Endothelial cell of umbilical vein (primary cell): Measurements from ENCODE around the gene PPIL1.

ENCODE experiments used
- CTCF ChIP-seq, 2 donors: IDR thresholded peaks; 1 replicate in 1 of 2; 2 replicates in 1 of 2; pipeline ENCODE4 v1.5.1; 2011; ENCODE audit warnings: low read length in 2 of 2, mild to moderate bottlenecking in 2 of 2, moderate library complexity in 2 of 2, control low read depth in 1 of 2, inconsistent platforms in 1 of 2, low read depth in 1 of 2; ENCODE audit not compliant: insufficient read depth in 1 of 2; ENCODE audit errors: extremely low read depth in 1 of 2
- JUN ChIP-seq: IDR thresholded peaks from 2 replicates; pipeline ENCODE4 v1.6.1; 2011; ENCODE audit warnings: borderline replicate concordance, low read depth; ENCODE audit not compliant: insufficient read length, insufficient read depth
- POLR2AphosphoS5 ChIP-seq: IDR thresholded peaks from 2 replicates; pipeline ENCODE4 v1.6.1; 2012; ENCODE audit warnings: low read depth, mild to moderate bottlenecking, control low read depth, low read length, moderate library complexity; ENCODE audit not compliant: insufficient read depth

- TF ChIP-seq CTCF (IDR thresholded peaks at IDR 0.05; ENCODE audit: extremely low read depth in 1 of 2, insufficient read depth in 1 of 2, low read depth in 1 of 2, low read length in 2 of 2) (no peak), JUN (no peak), POLR2AphosphoS5 (no peak)
Measured at GRCh38 chr6:36824253-36824652, 50.4 kb downstream of the PPIL1 start.
